GM12864 (cell line): ENCODE results near the gene B3GAT1.

ENCODE experiments used
- DNase-seq: peaks from one replicate; pipeline ENCODE4 v3.0.0-alpha.2; 2011; ENCODE audit warnings: low read depth
- H3K4me3 ChIP-seq: 2 replicates; pipeline ENCODE4 v1.5.1; 2011; ENCODE audit warnings: mild to moderate bottlenecking, low read depth, low read length, control low read depth
- TF ChIP-seq, protein P1 (sequence below): IDR thresholded peaks from 2 replicates; pipeline ENCODE4 v1.5.1; 2011; ENCODE audit warnings: low read depth, mild to moderate bottlenecking, moderate library complexity, low read length, control low read depth, inconsistent platforms; ENCODE audit errors: missing control alignments

Gene B3GAT1

DNA sequence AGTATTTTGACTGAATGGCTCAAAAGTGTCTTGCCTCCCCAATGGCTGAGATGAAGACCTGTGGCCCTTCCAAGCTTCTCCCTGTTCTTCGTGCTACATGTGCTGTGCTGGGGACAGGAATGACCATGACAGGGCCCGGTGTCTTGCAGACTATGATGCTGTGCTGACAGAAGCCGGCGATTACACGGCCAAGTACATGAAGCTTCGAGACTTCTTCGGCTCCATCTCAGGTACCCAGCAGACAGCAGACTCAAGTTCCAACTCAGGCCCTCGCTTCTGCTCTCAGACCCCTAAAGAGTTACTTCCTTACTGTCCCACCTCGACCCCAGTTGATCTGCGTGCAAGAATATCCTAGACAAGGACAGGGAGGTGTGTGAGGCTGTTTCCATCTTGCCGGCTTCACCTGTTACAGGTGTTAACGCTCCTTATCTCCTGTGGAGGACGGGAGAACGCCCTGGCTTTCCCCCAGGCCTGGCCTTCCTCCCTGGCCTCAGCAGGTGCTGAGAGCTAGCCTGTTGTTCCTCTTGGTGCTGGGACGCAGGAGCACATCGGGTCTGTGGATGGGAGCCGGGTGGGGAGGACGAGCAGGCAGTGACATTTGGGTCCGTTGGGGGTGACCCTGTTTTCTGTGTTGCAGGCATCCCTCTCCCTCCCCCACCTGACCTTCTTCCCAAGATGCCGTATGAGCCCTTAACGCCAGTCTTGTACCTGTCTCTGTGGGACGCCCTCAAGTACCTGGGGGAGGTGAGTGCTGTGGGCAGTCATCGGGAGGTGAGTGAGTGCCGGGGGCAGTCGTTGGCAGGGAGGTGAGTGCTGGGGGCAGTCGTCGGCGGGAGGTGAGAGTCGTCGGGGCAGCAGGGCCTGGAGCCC is 42.2 kb downstream of the B3GAT1 start:
- TF ChIP-seq, protein P1, sequence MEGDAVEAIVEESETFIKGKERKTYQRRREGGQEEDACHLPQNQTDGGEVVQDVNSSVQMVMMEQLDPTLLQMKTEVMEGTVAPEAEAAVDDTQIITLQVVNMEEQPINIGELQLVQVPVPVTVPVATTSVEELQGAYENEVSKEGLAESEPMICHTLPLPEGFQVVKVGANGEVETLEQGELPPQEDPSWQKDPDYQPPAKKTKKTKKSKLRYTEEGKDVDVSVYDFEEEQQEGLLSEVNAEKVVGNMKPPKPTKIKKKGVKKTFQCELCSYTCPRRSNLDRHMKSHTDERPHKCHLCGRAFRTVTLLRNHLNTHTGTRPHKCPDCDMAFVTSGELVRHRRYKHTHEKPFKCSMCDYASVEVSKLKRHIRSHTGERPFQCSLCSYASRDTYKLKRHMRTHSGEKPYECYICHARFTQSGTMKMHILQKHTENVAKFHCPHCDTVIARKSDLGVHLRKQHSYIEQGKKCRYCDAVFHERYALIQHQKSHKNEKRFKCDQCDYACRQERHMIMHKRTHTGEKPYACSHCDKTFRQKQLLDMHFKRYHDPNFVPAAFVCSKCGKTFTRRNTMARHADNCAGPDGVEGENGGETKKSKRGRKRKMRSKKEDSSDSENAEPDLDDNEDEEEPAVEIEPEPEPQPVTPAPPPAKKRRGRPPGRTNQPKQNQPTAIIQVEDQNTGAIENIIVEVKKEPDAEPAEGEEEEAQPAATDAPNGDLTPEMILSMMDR, result no peak
- no peak for DNase-seq

DNA sequence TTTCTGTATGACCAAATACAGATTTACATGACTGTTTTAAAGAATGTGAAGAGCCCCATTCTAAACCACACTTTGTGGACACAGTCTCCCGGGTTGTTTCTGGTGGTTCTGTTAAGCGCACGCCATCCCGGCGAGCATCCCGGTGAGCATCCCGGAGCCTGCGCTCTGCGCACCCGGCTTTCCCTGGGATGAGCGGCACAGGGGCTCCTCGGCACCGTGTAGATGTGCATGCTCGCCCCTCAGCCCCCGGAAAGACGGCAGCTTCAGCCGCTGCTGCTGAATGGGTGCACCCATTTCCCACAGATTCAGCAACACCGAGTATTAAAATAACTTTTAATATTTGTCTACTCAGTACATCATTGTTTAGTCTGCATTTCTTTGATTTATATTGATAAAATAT is 44.3 kb downstream of the B3GAT1 start:
- no peak for DNase-seq
- H3K4me3 ChIP-seq, result no peak overlapping the region
- TF ChIP-seq, protein P1, result no peak

More for the DNA sequence above, 42.2 kb downstream of the B3GAT1 start:
- H3K4me3 ChIP-seq, result no peak overlapping the region

DNA sequence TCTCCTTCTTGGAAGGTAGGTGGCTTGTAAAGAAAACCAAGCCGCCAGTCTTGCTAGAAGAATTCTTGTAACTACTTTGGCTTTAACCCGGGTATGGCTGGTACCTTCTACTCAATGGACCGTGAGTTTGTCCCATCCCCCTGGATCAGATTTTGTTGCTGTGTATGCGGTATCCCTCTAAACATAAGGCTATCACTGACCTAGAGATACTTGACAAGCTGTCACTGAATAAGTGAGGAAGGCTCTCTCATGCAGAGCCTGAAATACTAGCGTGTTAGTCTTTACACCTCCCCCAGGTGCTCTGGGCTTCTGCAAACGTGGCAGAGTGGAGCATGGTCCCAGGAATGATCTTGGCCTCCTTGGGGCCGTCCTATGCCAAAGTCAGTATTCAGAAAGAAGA is 45.8 kb downstream of the B3GAT1 start:
- no peak overlapping the region for H3K4me3 ChIP-seq
- TF ChIP-seq, protein P1, result no peak
- no peak for DNase-seq

DNA sequence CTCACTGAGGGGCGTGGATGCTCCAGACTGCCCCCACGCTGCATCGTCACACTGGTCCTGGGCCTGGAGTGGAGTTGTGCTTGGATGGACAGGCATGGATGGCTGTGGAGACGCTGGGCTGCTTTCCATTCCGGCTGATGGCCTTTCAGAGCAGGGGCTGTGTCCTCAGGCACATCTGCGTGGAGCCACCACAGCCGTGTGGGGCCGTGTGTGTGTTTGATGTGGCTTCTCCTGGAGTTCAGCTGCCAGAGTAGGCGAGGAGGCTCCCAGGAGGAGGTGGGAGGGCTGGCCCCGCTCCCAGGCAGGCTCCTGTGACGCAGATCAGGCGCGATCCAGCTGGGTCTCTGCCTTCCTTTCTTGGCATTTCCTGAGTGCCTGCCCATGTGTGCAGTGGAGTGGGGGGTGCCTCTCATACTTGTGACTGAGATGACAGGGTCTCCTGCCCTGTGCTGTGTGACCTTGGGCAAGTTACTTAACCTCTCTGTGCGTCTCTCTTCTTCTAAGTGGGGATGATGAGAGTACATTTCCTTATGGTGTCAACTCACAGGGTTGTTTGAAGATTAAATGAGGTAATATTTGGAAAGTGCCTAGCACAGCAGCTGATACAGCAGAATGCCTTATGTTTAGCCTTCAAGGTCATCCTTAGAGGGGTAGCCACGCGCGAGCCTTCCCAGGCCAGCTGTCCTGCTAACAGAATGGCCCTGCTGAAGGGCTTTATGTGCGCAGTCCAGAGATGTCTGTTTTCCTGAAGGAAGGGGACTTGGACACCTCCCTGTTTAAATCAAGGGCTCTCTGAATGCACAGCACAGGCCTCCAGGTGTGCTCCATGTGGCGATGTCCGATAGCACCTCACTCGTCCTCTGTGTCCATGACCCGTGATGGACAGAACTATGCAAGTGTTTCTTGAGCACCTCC is 46.8 kb downstream of the B3GAT1 start:
- DNase-seq, result no peak
- H3K4me3 ChIP-seq, result no peak overlapping the region
- TF ChIP-seq, protein P1, result no peak

DNA sequence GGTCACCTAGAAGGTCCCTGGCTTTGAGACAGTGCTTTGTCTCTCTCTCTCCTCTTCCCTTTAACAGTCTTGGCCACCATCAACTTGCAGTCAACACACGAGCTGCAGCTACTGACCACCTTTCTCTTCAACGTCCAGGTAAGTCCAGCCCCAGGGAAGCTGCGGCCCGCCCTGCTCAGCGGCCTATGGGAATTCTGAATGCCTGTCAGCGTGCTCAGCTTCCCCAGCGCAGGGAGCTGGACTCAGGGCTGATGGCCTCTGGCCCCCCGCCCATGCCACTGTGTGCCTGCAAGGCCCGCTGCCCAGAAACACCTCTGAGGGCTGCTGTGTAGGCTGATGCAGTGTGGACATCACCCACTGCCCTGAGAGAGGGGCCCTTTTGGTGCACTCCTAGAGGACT is 47.8 kb downstream of the B3GAT1 start:
- TF ChIP-seq, protein P1, result no peak
- H3K4me3 ChIP-seq, result no peak overlapping the region
- no peak for DNase-seq

DNA sequence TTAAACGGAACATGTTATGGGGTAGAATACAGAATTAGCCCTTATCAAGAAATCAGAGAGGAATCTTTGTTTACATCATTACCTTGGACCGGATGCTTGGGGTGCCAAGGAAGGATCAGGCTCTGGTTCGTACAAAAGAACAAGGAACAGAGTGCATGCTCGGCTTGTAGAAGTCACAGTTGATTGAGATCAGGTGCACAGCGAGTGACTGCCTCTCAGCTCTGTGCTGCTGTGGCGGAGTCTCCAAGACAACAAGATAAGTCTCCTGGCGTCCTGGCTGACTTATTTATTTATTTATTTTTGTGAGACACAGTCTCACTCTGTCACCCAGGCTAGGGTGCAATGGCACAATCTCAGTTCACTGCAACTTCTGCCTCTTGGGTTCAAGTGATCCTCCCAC is 48.5 kb downstream of the B3GAT1 start:
- TF ChIP-seq, protein P1, result no peak
- no peak for DNase-seq
- no peak overlapping the region for H3K4me3 ChIP-seq
